Measurements from ENCODE around the gene BAHCC1.
"Not testable (repeated sequence)": the region's sequence is repeated elsewhere in the genome, so short reads cannot be mapped to it uniquely, and the experiment has no call there.

The BAHCC1 gene

DNA sequence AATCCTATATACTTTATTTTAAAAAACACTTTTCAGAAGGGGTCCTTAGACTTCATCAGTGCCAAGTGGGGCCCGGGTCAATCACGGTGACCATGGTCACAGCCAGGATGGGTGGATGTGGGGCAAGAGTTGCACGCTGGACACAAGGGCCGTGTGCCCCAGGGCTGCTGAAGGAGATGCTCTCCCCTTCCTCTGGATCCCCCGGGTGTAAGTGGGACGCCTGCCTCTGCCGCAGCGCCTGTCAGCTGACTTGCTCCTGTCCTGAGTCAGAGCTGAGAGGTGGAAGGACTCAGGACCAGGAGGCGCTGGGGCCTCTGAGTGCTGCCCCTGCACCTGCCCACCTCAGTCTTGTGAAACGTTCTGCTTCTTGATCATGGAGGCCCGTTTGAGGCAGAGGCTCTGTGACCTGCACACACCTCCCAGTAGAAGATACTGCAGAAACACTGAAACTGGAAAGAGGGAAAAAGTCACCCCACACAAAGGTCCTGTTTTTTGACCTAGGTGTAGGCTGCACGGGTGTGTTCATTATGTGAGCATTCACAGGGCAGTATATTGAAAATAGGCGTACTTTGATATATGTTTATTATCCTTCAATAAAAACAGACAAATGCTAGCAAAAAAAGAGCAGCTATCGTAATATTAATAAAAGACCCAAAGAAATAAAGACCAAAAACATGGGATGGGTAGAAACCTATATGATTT, 40.9 kb upstream of the BAHCC1 start:
- H3K4me1 ChIP-seq (ENCODE audit: insufficient read depth, low read length), result no peaks in the 10 kb centered on the region
- peaks cover 7% of the 10 kb centered on the region for H3K27me3 ChIP-seq (ENCODE audit: insufficient read depth, low read length)
- H3K27ac ChIP-seq (ENCODE audit: low read length), result no peak overlapping the region
- H3K9me3 ChIP-seq (ENCODE audit: insufficient read depth, low read depth, low read length), result no peaks in the 10 kb centered on the region
- no peak overlapping the region for H3K4me3 ChIP-seq (ENCODE audit: low read length)
- H3K9ac ChIP-seq (ENCODE audit: low read depth, low read length), result no peak overlapping the region
- H3K36me3 ChIP-seq (ENCODE audit: insufficient read depth, low read depth, low read length), result no peaks in the 10 kb centered on the region

DNA sequence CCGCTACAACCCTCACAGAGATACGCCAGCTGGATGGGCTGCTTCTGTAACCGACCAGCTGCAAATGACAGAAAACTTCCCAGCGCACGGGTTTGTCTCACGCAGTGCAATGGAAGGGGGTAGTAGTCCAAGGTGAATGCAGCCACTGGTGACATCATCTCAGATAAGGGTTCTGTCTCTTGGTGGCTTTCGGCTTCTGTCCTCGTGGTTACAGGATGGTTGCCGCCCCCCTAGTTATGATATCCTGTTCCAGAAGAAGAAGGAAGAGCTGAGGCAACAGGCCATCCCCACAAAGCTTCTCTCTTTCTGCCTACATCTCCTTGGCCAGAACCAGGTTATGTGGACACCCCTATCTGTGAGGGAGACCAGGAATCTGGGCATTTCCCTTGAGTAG, 40.3 kb upstream of the BAHCC1 start:
- no peaks in the 10 kb centered on the region for H3K4me1 ChIP-seq (ENCODE audit: insufficient read depth, low read length)
- no peak overlapping the region for H3K27ac ChIP-seq (ENCODE audit: low read length)
- H3K9me3 ChIP-seq (ENCODE audit: insufficient read depth, low read depth, low read length), result no peaks in the 10 kb centered on the region
- H3K27me3 ChIP-seq (ENCODE audit: insufficient read depth, low read length), result peaks cover 1% of the 10 kb centered on the region
- no peaks in the 10 kb centered on the region for H3K36me3 ChIP-seq (ENCODE audit: insufficient read depth, low read depth, low read length)
- no peak overlapping the region for H3K9ac ChIP-seq (ENCODE audit: low read depth, low read length)
- no peak overlapping the region for H3K4me3 ChIP-seq (ENCODE audit: low read length)

DNA sequence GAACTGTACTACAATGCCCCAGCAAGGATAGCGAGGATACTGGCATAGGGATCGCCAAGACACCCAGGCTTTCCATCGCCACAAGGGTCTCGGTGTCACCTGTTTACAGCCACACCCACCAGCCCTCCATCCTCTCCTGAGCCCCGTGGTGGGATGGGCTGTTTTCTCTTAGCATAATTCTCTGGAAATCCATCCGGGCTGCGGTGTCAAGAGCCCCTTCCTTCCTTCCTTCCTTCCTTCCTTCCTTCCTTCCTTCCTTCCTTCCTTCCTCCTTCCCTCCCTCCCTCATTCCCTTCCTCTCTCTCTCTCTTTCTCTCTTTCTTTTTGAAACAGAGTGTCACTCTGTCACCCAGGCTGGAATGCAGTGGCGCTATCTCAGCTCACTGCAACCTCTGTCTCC, 36.0 kb upstream of the BAHCC1 start:
- Histone ChIP-seq H3K27ac (ENCODE audit: low read length) (no peak overlapping the region), H3K4me1 (ENCODE audit: insufficient read depth, low read length) (no peaks in the 10 kb centered on the region), H3K27me3 (ENCODE audit: insufficient read depth, low read length) (peaks cover 10% of the 10 kb centered on the region), H3K36me3 (ENCODE audit: insufficient read depth, low read depth, low read length) (no peaks in the 10 kb centered on the region), H3K9me3 (ENCODE audit: insufficient read depth, low read depth, low read length) (no peaks in the 10 kb centered on the region), H3K9ac (ENCODE audit: low read depth, low read length) (no peak overlapping the region), H3K4me3 (ENCODE audit: low read length) (no peak overlapping the region)

DNA sequence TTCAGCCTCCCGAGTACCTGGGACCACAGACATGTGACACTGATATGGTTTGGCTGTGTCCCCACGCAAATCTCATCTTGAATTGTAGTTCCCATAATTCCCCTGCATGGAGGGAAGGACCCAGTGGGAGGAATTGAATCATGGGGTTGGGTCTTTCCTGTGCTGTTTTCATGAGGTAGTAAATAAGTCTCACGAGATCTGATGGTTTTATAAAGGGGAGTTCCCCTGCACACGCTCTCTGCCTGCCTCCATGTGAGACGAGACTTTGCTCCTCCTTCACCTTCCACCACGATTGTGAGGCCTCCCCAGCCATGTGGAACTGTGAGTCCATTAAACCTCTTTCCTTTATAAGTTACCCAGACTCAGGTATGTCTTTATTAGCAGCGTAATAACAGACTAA, 33.3 kb upstream of the BAHCC1 start:
- H3K9me3 ChIP-seq (ENCODE audit: insufficient read depth, low read depth, low read length); H3K27ac ChIP-seq (ENCODE audit: low read length); H3K4me1 ChIP-seq (ENCODE audit: insufficient read depth, low read length); H3K9ac ChIP-seq (ENCODE audit: low read depth, low read length); H3K36me3 ChIP-seq (ENCODE audit: insufficient read depth, low read depth, low read length); H3K4me3 ChIP-seq (ENCODE audit: low read length): not testable (repeated sequence)
- H3K27me3 ChIP-seq (ENCODE audit: insufficient read depth, low read length), result peaks cover 33% of the 10 kb centered on the region

DNA sequence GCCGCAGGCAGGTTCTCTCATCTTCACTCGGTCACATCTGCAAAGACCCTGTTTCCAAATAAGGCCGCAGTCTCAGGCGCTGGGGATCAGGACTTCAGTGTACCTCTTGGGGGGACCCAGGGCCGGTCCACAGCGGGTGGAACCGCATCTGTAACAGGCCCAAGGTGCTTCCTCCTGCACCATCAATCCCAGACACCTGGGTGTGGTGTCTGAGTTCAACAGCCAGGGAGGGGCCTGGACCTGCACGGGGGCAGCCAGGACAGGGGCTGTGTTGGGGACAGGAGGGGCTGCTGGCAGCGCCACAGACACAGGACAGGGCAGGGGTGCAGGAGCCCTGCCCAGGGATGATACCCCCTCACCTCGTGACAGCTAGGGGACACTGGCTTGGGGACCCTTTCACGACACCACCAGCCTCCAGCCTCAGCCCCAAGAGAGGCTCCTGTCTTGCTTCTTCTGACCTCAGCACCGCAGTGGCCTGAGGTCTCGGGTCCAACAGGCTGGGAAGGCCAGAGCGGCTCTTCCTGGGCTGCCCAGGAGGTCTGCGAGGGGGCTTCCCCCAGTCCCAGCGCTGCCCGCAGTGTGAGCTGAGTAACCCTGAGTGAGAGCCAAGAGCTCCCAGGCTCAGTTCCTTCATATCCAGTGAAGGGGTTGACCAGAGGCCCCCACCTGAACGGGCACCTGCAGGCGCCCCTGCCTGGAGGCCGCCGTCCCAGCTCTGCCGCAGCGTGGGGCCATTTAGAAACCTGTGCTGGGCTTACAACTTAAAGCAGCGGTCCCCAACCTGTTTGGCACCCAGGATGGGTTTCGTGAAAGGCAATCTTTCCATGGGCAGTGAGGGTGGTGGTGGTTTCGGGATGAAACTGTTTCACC, 30.7 kb upstream of the BAHCC1 start:
- peaks cover 37% of the 10 kb centered on the region for H3K27me3 ChIP-seq (ENCODE audit: insufficient read depth, low read length)
- no peak overlapping the region for H3K9ac ChIP-seq (ENCODE audit: low read depth, low read length)
- no peaks in the 10 kb centered on the region for H3K36me3 ChIP-seq (ENCODE audit: insufficient read depth, low read depth, low read length)
- H3K4me3 ChIP-seq (ENCODE audit: low read length), result peak overlapping the region; percentile 39; the same call in 1 of the 2 replicates
- no peak overlapping the region for H3K27ac ChIP-seq (ENCODE audit: low read length)
- H3K9me3 ChIP-seq (ENCODE audit: insufficient read depth, low read depth, low read length), result no peaks in the 10 kb centered on the region
- H3K4me1 ChIP-seq (ENCODE audit: insufficient read depth, low read length), result no peaks in the 10 kb centered on the region

DNA sequence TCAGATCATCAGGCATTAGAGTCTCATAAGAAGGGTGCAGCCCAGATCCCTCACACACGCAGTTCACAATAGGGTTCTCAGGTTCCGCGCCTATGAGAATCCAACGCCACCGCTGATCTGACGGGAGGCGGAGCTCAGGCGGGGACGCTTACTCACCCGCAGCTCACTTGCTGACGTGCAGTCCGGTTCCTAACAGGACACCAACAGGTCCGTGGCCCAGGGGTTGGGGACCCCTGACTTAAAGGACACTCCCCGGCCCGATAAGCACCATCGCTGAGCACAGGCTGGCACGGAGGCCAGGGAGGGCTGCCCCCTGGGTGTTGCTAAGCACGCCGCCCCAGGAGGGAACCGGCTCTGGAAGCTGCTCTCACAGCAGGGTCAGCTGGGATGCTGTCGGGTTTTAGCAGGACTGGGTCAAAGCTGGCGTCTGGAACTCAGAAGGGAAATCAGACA, 30.1 kb upstream of the BAHCC1 start:
- H3K4me1 ChIP-seq (ENCODE audit: insufficient read depth, low read length), result no peaks in the 10 kb centered on the region
- no peak overlapping the region for H3K9ac ChIP-seq (ENCODE audit: low read depth, low read length)
- H3K36me3 ChIP-seq (ENCODE audit: insufficient read depth, low read depth, low read length), result no peaks in the 10 kb centered on the region
- no peak overlapping the region for H3K27ac ChIP-seq (ENCODE audit: low read length)
- peak overlapping the region; percentile 39; the same call in 1 of the 2 replicates for H3K4me3 ChIP-seq (ENCODE audit: low read length)
- no peaks in the 10 kb centered on the region for H3K9me3 ChIP-seq (ENCODE audit: insufficient read depth, low read depth, low read length)
- peaks cover 37% of the 10 kb centered on the region for H3K27me3 ChIP-seq (ENCODE audit: insufficient read depth, low read length)

DNA sequence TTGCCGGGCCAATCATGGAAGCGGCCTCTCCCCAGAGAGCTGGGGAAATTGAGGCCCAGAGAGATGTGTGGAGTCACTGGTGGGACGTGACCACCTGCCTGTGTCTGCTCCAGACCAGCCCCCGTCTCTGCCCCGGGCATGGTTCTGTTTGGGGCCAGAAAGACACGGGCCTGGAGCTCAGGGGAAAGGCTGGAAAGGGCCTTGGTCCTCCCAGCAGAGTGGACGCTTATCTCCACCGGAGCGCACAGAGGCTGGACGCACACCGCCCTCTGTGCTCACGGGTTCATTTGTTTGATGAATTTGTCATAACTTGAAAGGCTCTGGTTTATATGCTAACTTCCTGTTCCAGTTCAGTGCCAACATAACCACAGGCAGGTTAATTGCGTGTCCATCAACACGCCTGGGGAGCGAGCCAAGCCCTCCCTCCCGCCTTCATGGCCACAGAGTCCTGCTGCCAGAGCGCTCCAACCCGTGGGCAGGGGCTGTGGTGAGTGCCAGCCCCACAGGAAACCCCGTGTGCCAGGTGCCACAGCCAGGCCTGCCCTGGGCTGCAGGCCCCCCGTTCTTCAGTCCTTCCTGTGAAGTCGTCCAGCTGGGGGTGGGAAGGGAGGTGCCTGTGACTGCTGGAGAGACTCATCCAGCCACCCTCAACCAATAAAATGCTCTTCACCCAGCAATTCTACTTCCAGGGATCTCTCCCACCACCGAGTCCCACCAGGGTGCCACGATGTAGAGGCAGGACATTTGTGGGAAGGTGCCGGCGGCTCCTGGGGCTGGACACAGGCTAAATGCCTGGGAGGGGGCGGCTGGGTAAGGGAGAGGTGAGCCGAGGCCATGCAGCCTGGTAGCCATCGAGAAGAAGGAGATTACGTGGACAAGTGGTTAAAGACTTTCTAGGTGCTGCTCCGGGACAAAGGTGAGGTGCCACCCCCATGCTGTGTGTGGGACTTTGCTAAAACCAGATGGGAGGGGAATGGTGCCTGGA, 29.4 kb upstream of the BAHCC1 start:
- H3K9ac ChIP-seq (ENCODE audit: low read depth, low read length), result no peak overlapping the region; the same call in 1 of the 2 replicates
- H3K4me3 ChIP-seq (ENCODE audit: low read length), result no peak overlapping the region; the same call in 1 of the 2 replicates
- H3K27me3 ChIP-seq (ENCODE audit: insufficient read depth, low read length), result peaks cover 37% of the 10 kb centered on the region
- no peaks in the 10 kb centered on the region for H3K4me1 ChIP-seq (ENCODE audit: insufficient read depth, low read length)
- no peaks in the 10 kb centered on the region for H3K36me3 ChIP-seq (ENCODE audit: insufficient read depth, low read depth, low read length)
- no peaks in the 10 kb centered on the region for H3K9me3 ChIP-seq (ENCODE audit: insufficient read depth, low read depth, low read length)
- H3K27ac ChIP-seq (ENCODE audit: low read length), result no peak overlapping the region

DNA sequence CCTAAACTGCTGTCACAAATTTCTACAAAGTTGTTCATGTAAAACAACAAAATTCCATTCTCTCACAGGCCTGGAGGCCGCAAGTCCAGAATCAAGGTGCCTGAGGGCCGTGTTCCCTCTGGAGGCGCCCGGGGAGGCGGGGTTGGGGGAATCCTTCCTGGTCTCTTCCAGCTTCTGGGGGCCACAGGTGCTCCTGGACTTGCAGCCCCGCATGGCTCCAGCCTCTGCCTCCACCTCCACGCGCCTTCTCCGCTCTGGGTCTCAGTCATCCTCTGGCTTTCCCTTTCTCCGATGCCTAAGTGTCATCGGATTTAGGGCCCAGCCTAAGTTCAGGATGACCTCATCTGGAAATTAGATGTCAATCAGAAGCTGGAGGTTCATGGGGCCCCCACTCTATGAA, 28.6 kb upstream of the BAHCC1 start:
- H3K9ac ChIP-seq (ENCODE audit: low read depth, low read length), result no peak overlapping the region
- H3K4me1 ChIP-seq (ENCODE audit: insufficient read depth, low read length), result no peaks in the 10 kb centered on the region
- no peaks in the 10 kb centered on the region for H3K36me3 ChIP-seq (ENCODE audit: insufficient read depth, low read depth, low read length)
- no peak overlapping the region for H3K27ac ChIP-seq (ENCODE audit: low read length)
- H3K9me3 ChIP-seq (ENCODE audit: insufficient read depth, low read depth, low read length), result no peaks in the 10 kb centered on the region
- H3K27me3 ChIP-seq (ENCODE audit: insufficient read depth, low read length), result peaks cover 37% of the 10 kb centered on the region
- no peak overlapping the region for H3K4me3 ChIP-seq (ENCODE audit: low read length)

DNA sequence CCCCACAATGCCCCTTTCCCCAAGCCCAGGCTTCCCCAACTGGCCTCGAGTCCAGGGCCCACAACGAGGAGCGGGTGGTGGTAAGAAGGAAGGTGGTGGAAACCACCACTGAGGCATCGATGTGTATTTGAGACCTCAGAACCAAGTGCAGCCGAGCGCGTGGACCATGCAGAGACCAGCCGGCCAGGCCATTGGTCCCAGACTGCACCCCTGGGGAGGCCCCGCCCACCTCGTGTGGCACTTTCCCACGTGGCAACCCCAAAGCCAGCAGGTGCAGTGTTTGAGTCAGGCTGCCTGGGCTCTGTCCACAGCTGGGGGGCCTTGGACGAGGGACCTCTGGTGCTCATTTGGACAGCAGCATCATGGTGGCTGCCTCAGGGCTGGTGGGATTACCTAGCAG, 28.1 kb upstream of the BAHCC1 start:
- H3K9ac ChIP-seq (ENCODE audit: low read depth, low read length), result no peak overlapping the region
- no peak overlapping the region for H3K4me3 ChIP-seq (ENCODE audit: low read length)
- no peaks in the 10 kb centered on the region for H3K36me3 ChIP-seq (ENCODE audit: insufficient read depth, low read depth, low read length)
- H3K27me3 ChIP-seq (ENCODE audit: insufficient read depth, low read length), result peaks cover 37% of the 10 kb centered on the region
- no peak overlapping the region for H3K27ac ChIP-seq (ENCODE audit: low read length)
- no peaks in the 10 kb centered on the region for H3K9me3 ChIP-seq (ENCODE audit: insufficient read depth, low read depth, low read length)
- H3K4me1 ChIP-seq (ENCODE audit: insufficient read depth, low read length), result no peaks in the 10 kb centered on the region

DNA sequence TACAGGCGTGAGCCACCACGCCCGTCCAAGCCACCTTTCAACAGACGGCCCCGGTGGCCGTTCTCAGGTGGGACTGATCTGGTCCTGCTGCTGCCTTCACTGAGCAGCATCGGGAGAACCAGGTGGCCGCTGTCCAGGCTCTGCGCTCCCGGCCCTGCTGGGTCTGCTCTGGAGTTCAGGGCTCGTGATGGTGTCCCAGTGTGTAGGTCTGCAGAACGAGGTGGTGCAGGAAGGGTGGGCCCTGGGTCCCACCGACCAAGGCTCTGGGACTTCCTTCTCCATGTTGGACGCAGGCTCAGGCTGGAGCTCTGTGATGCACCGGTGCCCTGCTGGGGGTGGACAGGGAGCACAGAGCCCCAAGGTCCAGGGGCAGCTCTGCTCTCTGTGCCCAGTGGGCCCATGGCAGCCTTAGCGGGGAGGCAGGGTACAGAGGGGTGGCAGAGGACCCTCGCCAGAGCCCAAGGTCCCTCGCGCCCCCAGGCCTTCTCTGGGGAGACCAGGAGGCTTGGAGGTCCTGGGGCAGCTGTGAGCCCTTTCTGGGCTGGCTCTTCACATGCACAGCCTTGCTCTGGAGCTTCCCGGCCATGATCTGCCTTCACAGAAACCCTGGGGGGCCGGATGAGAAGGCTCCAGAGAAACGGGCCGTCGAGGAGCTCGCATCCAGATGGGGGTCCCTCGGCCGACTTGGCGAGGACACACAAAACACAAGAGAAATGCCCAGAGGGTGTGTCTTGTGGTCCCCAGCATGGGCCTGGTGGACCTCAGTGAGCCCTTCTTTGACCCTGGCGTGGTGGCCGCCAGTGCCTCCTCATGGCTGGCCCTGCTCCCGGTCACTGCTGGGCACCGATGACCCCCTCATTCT, 26.9 kb upstream of the BAHCC1 start:
- Histone ChIP-seq H3K27ac (ENCODE audit: low read length) (no peak overlapping the region), H3K4me1 (ENCODE audit: insufficient read depth, low read length) (no peaks in the 10 kb centered on the region), H3K36me3 (ENCODE audit: insufficient read depth, low read depth, low read length) (no peaks in the 10 kb centered on the region), H3K9ac (ENCODE audit: low read depth, low read length) (no peak overlapping the region), H3K4me3 (ENCODE audit: low read length) (no peak overlapping the region), H3K27me3 (ENCODE audit: insufficient read depth, low read length) (peaks cover 35% of the 10 kb centered on the region), H3K9me3 (ENCODE audit: insufficient read depth, low read depth, low read length) (no peaks in the 10 kb centered on the region)

Data from iPS-20b (cell line).